Measurements from ENCODE around the gene IMPA2.
"Not testable (repeated sequence)": the region's sequence is repeated elsewhere in the genome, so short reads cannot be mapped to it uniquely, and the experiment has no call there.

The IMPA2 gene

DNA sequence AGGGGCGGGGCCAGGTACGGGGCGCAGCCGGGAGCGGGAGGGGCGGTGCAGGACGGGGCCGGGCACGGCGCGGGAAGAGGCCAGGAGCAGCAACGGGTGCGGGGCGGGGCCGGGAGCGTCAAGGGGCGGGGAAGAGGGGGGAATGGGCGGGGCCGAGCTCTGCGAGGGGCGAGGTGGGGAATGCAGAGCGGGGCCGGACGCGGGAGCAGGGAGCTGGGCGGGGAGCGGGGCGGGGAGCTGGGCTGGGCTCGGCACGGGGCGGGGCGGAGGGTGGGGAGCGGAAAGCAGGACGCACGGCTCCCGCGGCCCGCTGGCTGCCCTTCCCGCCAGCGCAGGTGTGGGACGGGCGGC is at the start of gene IMPA2:
IMPA2 (plus strand) TSS at position 316 of the 351 bp plus-strand sequence. CDS start 163 bp downstream, outside the sequence.
- DNase-seq, result no peak

DNA sequence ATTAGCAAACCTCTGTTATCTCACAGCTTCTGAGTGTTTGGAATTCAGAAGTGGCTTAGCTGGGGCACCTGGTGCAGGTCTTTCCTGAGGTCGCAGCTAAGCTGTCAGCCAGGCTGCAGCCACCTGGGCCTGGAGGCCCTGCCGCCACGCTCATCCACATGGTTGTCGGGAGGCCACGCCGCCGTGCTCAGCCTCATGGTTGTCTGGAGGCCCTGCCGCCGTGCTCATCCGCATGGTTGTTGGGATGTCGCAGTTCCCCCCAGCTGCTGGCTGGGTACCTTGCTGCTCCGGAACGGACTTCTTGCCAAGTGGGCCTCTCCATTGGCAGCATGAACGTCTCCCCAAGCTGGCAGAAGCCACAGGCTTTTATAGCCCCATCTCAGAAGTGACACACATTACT is 48.9 kb upstream of the IMPA2 start:
- DNase-seq, result no peak

DNA sequence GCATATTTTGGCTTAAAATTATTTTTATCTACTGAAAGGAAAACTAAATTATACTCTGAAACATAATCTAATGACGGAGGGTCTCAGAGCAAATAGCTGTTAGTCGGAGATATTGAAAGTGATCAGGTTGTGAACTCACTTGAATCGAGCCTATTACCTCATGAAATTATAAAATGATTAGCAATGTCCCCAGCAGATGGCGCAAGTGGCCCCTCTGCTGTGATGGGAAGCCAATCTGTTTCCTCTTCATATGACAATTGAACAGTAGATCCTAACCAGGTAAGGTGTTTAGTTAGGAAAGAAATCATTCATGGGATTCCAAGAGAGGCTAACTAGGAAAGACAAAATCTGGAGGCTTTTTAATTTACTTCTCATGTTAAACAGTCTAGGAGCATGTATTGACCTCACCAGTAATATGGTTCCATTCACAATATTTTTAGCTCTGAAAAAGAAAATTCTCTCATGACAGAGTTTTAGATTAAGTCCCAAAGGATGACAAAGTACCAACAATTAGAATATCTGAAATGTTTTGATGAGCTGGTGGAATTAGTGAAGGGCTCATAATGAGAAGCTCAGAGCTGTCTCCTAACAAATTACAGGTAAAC is 43.3 kb upstream of the IMPA2 start:
- DNase-seq, result peak; percentile 75

DNA sequence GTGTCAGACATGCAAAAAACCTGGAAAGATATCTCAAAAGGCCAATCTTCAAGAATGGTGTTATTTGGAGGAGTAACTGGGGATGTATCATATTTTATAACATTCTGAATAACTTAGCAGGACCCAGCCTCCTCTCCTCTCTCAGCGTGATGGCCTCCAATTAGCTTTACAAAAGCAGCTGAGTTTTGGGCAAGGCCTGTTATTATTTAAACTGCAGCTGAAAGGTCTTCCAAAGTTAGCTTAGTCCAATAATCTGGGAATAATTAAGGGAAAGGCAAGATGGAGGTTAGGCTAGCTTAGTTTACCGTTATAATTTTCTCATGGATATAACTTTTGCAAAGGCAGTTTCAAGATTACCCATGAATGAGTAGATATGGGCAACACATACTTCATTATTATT is 40.4 kb upstream of the IMPA2 start:
- no peak for DNase-seq

DNA sequence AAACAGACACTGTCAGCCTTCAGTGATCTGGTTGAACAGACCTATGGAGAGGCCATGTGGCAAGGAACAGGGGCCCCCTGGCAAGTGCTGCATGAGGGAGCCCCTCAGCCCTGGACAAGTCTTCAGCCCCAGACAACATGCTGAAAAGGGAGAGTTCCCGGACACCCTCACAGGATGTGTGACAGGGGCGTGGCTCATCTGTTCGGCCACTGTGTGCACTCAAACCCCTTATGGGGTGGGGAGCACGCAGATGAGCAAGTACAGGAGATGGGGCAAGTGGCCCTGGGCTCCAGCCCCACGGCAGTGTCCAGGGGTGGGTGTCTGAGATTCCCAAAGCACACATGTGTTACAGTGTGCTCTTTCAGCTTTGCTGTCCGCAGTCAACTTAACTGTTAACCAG is 37.8 kb upstream of the IMPA2 start:
- no peak for DNase-seq

DNA sequence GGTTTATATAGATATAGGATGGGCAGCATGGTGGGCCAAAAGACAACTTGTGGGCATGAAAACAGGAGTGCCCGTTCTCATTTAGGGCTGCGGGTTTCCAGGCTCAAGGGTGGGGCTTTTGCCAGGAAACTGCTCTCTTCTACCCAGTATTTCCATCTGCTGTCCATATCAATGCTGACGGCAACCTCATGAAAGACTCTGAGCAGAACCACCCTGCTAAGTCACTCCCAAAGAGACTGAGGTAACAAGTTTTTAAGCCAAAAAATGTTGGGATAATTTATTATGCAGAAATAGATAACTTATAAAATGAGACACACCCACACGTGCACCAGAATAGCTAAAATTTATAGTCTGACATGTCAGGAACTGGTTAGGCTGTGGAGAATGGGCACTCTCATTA is 37.1 kb upstream of the IMPA2 start:
- DNase-seq, result no peak

DNA sequence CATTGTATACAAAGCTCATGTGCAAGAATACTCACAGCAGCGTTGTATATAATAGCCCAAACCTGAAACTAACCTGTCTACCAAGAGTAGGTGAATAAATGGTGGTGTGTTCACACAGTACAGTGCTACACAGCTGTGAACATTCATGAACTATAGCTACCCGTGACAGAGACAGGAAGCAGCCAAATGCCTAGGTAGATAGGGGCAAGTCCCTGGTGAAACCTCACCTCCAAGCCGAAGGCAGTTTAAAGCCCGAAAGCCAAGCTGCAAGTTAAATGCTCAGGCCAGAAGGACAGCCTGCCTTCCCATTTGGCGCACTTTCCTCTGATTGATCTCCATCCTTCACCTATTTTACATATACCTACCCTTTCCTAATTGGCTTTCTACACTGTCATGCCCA is 36.5 kb upstream of the IMPA2 start:
- no peak for DNase-seq

DNA sequence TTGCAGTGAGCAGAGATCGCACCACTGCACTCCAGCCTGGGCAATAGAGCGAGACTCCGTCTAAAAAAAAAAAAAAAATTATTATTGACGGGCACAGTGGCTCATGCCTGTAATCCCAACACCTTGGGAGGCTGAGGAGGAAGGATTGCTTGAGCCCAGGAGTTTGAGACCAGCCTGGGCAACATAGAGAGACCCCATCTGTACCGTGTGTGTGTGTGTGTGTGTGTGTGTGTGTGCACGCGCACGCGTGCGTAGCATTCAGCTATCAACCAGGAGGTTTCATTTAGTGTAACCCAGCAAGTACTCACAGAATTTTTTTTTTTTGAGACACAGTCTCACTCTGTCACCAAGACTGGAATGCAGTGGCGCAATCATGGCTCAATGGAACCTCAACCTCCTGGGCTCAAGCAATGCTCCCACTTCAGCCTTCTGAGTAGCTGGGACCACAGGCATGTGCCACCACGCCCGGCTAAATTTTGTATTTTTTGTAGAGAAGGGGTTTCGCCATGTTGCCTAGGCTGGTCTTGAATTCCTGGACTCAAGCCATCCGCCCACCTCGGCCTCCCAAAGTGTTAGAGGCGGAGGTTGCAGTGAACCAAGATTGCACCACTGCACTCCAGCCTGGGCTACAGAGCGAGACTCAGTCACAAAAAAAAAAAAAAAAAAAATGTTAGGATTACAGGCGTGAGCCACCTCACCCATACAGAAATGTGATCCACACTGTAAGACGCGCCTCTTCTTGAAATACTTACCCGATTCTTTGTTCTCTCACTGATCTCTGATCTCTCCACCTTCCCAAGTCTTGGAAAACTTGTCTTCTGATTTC is 35.3 kb upstream of the IMPA2 start:
- not testable (repeated sequence) for DNase-seq

DNA sequence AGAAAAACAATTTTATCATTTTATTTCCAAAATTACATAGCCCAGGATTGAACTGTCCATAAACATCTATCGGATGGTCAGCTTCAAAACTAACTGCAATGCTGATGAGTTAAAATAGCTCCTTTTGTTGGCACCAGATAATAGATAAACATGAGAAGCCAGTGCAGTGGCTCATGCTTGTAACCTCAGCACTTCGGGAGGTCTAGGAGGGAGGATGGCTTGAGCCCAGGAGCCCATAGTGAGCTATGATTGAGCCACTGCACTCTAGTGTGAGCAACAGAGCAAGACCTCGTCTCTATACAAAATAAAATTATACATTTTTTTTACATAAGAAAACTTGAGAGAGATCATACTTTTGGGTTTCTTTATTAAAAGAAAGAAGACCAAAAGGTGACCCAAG is 34.6 kb upstream of the IMPA2 start:
- DNase-seq, result no peak

DNA sequence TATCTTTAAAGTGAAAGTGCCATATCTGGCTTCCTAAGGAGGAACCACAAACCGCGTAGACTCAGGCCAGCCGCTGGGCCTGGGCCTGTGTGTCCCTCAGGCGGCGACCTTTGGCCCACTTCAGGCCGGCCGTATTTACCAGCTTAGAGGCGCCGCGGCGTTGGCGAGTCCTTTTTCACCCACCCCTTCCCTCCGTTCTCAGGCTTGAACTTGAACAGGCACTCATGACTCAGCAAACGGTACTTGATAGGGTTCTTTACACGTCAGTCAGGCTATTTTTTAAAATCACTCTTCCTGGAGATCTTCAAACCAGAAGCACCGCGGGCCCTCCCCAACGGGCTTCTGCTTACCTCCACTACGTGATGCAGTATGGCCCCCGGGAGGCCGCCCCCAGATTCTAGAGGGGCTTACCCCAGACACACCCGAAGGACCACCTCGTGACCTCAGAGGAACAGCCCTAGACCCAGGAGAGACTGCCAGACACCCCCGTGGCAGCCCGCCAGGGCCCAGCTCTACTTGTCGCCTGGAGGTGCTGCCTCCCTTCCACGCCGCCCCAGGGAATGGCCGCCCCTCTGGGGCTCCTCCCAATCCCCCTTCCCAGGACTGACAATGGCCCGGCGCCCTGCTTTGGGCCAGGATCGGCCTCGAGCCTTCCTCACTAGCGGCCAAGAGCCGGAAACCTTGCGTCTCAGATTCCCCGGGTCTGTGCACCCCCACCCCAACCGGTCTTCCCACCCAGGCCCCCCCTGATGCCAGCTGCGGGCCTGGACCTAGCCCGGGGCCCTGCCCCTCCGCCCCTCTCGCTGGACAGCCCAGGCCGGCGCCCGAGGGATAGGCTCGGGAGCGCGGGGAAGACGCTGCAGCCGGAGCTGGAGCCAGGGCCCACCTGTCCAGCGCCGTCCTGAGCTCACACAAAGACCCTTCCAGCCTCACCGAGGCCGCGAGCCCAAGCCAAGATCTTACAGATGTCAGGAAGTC is 33.8 kb upstream of the IMPA2 start:
- DNase-seq, result peak; percentile 46

DNA sequence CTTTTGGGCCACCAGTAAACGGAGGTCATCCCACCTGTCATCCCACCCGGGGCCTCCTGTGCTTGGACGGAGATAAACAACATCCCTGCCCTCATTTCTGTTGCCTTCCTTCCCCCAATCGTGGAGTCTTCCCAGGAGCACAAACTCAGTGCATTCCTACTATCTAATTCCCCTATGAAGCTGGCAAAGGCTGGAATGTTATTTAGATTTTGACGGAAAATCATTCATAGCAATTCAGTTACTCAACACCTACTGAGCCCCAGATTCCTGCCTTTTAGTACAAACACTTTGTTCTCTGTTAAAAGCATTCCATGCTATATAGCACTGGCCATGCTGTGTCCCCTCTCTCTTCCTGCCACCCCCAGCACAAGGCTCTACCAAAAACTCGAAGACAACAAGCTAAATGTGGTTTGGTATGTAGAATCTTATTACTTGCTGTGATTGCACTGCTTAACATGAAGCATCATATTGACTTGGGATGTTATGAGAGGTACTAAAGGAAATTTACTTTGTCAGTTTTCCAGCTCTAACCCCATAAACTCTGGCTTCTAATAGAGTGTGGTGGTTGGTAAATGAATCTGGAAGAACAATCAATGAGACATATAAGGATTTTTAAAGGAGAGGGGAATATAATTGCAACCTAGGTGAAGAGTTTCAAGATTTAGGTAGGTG is 32.3 kb upstream of the IMPA2 start:
- DNase-seq, result no peak

DNA sequence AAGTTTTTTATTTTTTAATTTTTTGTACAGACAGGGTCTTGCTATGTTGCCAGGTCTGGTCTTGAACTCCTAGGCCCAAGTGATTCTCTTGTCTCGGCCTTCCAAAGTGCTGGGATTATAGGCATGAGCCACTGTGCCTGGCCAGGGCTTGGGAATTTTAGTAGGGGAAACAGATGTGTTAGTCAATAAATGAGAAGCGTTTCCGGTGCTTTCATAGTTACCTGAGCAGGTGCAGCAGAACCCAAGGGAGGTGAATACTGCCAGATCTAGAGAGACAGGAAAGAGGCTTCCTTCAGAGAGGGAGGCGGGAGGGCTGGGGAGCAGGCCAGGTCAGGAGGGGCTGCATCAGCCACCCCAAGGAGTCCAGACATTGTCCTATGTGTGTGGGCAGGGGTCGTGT is 30.5 kb upstream of the IMPA2 start:
- no peak for DNase-seq

DNA sequence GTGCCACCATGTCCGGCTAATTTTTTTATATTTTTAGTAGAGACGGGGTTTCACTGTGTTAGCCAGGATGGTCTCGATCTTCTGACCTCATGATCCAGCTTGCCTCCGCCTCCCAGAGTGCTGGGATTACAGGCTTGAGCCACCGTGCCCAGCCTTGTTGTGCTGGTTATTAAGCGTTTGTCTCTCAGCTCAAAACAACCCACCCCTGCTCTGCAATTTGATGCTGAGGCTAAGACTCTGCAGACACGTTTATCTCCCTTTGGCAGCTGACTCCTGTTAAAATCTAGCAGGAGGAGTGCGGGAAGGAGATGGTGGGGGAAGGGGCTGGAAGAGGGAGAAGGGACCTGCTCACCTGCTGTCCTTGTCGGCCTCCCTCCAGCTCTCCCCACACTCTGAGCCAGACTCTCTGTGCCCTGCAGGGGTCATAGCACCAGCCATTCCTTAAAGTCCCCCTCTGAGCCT is 29.9 kb upstream of the IMPA2 start:
- no peak for DNase-seq

DNA sequence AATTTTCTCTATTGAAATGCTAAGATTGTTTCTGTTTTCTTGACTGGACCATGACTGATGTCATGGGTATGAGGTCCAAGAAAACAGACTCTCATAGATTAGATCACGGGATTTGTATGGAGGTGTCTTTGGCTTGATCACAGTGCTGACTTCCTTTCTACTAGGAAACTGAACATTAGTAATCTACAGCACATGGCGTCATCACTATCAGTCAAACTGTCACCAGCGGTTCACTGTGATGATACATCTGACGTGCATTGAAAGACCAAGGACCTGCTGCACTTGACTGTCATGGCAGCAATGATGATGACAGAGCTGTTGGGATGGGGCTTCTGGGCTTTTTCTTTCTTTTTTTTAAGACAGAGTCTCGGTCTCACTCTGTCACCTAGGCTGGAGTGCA is 28.2 kb upstream of the IMPA2 start:
- DNase-seq, result no peak

DNA sequence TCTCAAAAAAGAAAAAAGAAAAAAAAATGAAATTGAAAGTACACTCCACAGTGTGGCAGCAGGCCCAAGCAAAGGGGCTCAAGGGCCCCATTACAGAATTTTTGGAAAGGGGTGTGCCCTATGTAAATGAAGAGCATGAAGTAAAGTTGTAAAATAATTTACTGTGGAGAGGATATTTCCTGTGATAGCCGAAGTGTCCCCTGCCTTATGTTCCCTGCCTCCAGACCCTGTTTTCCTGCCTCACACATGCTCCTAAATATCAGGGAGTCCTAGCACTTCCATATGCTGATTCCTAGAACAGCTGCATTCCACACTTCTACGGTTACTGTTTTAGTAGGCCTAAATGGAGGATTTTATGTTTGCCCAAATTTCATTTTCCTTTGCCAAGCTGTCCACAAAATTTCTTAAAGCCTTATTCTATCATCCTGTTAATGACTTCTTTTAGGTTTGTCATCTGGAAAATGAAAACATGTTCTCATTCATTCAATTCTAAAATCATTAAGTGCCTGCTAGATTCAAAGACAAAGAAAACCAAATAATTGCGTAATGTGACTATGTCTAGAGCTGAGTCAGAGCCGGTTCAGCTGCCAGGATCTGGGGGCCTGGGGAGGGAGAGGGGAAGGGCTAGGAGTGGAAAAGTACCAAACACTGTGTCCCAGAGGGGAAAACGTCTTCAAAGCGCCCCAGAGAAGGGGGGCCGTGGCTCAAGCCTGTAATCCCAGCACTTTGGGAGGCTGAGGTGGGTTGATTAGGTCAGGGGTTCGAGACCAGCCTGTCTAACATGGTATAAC is 25.9 kb upstream of the IMPA2 start:
- DNase-seq, result no peak

DNA sequence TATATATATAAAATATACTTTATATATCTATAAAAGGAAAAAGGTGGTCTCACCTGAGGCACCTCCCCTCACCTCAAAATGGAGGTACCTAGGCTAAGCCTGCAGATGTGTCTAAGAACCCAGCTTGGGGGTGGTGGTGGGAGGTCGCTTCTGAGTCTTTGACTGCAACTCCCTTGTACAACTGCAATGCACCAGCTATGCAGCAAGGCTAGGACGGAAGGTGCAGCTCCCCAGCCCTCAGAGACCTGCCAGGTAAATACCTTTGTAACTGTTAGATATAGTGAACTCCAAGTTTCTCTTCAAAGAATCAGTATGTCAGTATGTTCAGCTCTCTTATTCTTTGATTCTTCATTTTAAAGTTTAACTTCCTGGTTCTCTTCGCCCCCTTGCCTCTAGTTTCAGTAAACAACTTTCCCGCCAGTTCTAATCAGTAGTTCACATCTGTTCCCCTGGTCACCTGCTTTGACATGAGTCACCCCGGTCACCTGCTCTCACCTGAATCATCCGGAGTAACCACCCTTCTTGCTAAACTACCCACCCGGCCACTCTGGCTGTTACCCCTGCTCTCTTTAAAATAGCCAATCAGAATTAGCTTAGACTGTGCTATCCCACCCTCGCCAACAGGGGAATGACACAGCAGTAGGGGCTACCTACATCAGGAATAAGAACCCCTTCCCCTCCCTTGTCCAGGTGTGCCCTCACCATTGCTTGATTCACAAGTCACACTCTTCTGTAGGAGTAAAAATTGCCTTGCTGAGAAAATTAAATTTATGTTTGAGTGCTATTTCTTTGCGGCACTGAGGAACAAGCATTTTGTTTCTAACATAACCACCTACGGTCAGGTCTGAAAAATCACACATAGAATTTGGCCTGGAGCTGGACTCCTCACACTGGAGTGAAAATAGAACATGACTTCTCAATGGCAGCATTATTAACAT is 24.7 kb upstream of the IMPA2 start:
- no peak for DNase-seq

DNA sequence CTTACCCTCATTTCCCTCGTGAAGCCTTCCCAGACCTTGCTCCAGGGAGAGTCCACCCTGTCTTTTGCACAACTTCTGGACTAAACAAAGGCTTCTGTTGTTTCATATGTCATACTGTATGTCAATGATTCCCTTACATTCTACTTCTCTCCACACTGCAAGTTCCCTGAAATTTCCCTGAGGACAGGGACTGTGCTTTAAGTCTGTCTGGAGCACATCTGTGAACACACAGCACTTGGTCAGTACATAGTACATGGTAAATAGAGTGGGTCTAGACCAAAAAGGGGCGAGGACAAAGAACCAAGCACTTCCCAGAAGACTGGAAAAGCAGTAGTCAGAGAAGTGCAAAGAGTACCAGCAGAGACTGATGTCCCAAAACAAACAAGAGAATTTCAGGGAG is 23.7 kb upstream of the IMPA2 start:
- no peak for DNase-seq

DNA sequence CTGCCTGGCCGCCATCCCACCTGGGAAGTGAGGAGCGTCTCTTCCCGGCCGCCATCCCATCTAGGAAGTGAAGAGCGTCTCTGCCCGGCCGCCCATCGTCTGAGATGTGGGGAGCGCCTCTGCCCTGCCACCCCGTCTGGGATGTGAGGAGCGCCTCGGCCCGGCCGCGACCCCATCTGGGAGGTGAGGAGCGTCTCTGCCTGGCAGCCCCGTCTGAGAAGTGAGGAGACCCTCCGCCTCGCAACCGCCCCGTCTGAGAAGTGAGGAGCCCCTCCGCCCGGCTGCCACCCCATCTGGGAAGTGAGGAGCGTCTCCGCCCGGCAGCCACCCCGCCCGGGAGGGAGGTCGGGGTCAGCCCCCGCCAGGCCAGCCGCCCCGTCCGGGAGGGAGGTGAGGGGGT is 21.7 kb upstream of the IMPA2 start:
- not testable (repeated sequence) for DNase-seq

DNA sequence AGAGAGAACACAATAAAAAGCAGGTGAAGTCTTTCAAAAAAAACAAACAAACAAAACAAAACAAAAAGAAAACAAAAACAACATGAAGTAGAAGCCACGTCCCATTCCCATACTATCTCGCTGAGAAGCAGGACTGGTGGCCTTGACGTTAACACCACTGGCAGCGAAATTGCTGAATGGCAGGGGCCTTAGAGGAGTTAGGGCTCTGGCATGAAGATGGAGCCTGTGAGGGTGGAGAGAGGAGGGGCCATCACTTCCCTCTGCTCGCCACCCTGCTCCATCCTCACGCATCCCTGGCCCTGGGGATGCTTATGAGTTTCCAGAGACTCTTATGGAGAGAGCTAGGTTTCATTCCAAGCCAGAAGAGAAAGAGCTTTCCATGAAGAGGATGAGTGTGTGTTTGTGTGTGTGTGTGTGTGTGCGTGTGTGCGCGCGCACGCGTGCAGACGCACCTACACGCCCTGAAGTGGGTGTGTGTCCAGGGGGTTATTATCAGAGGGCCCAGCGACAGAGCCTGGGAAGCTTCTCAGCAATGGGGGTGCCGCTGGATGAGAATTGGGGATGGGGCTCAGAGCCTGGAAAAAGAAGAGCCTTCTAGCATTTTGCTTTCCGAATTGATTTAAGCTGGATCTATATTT is 20.4 kb upstream of the IMPA2 start:
- DNase-seq, result no peak

DNA sequence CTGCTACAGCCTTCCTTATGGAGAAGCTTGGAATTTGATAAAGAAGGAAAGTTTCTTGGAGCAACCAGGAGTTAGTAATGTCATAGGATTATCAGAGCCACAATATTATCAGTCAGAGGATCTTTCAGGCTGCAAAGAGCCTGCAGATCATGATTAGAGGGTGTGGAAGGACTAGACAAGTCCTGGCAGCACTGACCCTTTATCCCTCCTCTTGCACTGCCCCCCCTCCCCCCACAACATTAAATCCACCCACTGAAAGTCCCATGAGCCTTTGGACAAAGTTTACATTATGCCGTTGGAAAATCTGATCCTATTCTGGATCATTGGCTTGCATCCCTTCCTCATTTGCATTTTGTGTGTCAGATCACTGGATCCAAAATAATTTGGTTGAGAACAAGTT is 18.7 kb upstream of the IMPA2 start:
- no peak for DNase-seq

Data from KG1 (cell line).